Stimulated activated CD8-positive, alpha-beta memory T cell treated with anti-CD3 and anti-CD28 coated beads, Interleukin-4, amount 100 ng/mL, for 48 hours (primary cell): Measurements from ENCODE around the gene CST7.

Experiments used
- DNase-seq: peaks from one replicate; pipeline ENCODE4 v3.0.0-alpha.2; 2020

The CST7 gene

DNA sequence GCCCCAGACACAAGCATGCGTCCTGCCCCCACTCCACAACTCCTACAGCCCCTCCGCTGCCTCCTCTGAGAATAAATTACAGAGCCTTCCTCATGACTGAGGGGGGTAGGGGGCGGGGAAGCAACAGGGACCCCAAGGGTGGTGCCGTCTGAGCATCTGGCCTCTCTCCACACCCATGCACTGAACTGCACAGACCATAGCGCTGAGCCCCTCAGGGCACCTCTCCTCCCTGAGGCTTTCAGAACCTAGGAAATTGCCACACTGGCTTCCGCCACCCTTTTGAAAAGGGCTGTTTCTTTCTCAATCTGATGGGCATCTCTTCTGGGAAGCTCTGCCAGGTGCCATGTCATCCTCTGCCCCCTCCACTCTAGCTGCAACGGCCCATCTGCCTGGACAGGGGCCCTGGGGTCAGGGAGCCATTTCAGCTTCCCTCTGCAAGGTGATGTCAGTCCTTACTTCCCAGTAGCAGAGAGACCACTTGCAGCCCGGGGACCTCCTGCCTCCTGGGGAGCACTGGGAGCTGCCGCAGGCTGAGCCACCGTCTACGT is 2.5 kb downstream of the CST7 start:
- DNase-seq = no peak

DNA sequence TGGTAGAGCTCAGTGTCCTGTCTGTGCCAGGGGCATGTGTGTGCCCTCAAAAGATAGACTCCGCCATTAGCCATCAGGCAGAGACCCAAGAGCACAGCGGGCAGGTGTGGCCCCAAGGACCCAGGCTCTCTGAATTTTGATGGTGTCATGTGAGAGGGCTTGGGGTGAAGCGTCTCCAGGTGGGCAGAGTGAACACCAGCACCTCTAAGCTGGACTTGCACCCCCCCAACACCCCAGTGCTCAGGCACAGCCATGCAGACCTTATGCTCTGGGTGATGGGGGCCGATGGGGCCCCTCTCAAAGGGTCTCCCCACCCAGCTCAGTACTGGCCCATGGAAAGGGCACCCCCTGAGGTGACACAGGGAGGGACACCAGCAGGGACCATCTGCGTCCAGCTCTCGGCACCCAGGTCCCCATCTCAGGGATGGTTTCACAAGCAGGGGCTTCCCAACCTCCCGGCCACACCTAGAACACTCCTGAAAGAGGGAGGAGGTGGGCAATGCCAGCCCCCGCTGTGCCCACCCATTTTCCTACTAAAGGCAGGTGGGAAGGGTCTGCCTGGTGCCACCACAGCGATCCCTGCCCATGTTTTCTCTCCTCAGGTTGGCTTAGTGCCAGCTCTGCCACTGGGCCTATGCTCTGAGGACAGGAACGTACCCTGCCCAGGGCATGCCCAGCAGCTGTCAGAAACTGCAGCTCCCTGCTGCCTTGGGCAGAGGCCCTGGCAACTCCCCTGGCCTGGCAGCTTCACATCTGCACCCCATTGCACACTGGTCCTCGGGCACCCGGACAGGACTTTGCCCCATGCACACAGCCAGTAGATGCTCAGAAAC is 3.5 kb downstream of the CST7 start:
- DNase-seq = peak; percentile 17

DNA sequence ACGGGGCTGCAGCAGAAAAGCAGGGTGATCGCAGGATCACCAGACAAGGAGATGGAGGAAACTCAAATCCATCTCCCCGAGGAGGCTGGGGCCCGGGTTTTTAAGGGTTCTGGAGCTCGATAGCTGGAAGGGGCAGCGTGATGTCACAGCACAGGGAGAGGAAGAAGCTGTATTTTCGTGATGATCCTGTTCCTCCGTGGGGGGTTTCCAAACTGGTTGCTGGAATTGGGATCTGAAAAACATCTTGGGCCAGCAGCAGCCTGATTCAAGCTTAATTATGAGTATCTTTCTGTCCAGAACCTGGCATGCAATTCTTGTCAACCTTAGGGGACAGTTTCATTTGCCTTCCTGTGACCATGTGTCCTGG is 4.1 kb downstream of the CST7 start:
- no peak for DNase-seq

DNA sequence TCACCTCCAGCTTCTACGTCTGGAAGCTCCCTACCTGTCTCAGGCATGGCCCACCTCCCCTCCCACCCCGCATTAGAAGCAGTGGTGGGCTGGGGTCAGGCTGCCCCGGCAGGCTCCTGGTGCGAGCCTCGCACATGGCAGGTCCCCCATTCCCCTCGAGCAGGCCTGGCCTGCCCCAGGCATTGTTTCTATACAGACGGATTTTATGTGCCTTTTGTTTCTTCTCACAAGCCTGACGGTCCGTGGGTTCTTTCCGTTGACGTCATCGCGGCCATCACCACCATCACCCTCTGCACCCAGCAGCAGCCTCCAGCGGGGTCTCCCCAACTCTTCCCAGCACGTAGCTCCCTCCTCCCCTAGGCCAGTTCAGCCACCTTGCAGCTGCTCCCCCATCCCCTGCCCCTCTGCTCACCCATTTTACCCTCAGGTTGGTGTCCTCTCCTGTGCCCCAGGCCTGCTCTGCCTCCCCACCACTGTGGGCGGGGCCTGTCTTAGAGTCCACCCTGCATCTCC is 4.6 kb downstream of the CST7 start:
- DNase-seq = no peak

DNA sequence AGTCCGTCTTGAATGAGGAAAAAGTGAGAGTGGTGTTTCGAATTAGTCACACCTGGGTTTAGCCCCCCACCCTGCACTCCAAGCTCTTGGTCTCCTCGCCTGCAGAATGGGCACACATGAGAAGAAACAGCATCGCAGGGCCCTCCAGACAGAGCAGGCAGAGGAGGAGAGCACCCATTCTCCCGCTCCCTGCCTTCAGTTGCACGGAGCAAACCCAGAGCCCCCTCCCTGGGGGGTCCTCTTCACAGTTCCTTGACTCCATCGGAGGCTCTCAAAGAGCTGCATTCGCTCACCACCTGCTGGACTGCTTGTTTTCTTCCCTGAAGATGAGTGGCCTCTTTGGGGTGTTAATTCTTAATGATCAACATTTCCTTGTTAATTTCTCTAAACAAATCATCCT is 5.1 kb downstream of the CST7 start:
- DNase-seq = no peak

DNA sequence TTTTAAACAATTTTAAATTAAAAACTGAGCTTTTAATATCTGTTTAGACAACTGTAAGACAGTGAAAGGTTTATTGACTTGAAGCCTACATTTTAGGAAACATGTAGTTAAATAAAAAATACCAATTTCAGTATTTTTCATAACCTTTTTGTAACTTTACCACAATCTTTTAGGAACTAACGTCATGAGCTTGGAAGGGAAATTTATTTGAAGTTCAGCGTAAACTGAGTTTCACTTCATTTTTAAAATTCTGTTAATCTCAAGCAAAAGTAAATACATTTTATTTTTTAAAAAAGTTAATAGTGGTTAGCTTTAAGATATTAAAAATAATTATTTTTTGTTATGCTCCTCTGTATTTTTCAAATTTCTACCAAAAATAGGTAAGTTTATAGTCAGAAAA is 5.5 kb downstream of the CST7 start:
- no peak for DNase-seq

DNA sequence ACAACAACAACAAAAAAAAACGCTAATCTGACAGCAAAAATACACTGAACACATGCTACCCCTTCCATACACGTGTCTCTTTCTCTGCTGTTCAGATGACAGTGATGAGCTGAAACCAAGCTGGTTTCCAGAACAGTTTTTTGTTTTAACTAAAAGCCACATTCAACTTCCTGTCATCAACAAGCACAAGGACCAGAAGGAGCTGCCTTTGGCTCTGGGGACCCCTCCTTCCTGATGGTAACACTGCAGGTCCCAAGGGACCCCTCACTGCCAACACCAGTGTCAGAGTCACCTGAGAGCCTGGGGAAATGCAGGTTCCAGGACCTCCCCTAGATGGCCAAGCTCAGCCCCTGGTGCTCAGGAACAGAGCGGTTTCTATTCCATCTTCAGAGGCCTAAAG is 6.0 kb downstream of the CST7 start:
- DNase-seq = no peak

DNA sequence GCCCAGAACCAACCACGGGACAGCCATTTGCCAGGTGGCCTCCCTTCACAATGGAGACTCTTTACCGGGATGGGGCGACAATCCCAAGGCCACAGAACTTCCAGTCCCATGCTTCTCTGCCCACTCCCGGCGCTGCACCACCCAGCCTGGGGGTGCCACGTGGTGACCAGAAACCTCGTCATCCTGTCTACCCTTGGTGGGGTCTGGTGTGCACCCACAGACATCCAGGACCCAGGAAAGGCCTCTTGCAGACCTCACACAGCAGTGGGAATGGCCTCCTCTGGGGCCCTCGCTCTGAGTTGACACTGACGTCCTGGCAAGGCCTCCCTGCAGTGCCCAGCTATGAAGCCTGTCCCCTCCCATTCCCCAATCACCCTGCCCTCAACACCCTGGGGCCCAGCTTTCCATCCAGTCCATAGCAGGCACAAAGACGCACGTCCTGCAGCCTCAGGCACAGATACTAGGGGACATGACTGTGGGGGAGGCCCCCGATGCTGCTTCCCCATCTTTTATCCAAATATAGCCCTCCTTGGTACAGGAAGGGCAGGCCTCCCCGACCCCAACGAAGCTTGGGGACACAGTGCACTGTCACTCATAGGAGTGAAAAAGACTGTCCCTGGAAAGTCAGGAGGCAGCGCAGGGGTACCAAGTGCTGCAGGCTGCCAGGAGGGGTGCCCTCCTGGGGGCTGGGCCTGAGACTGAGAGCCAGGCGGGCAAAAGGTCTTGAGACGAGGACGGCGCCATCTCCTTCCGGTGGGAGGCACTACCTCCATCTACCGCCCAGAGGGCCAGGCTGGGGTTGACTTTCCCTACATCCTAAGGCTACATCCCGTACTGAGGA is 7.2 kb downstream of the CST7 start:
- no peak for DNase-seq

DNA sequence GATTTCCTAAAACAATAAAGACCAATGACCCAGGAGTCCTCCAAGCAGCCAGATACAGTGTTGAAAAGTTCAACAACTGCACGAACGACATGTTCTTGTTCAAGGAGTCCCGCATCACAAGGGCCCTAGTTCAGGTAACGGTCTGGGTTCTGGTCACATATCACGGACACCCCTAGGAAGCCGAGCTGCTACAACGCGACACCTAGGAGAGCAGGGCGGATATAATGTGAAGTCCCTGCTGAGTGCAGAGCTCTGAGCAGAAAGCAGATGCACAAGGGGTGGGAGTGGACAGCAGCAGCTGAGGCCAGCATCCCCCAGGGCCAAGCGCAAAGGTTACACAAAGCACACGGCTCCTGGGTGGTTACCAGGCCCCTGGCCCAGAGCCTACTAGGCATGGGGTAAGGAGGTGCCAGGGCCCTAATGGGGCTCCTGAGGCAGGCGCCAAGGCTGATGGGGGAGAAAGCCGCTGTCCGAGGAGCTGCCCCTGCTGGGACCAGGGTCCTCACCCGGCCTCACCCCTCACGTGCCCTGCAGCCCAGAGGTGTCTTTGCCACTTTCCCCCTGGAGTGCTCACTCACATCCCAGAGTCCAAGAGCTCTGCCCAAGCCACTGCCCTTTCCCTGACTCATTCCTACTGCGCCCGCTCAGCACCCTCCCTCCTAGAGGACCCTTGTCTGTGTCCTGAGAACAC is 8.4 kb downstream of the CST7 start:
- DNase-seq = peak; percentile 23

DNA sequence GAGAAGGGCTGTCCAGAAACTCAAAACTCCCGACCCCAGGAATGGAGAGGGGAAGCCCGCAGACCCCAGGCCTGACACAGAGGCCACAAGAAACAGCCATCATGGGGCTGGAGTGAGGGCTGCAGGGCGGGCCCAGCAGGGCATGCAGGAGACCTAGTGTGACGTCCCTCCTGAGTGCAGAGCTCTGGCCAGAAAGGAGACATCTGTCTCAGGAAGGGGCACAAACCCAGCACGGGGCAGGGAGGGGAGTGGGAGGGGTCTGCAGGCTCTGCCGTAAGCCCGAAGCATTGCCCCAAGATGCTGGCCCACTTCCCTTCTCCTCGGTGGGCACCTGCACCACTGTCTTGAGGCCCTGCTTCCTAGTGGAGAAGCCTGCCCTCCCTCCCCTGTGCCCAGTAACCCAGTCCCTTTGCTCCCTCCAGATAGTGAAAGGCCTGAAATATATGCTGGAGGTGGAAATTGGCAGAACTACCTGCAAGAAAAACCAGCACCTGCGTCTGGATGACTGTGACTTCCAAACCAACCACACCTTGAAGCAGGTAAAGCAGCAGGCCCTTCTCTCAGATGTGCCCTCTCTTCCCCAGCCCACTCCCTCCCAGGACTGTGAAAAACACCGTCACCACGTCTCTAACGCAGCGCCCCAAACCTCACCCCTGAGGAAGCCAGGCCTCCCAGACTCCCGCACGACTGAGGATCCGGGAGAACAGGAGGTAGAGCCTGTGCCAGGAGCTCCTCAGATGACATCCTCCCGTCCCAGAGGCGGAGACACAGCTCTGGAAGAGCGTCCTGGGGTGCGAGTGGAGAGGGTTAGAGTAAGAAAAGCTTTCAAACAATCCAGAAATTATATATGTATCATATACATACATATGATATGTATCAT is 9.7 kb downstream of the CST7 start:
- peak; percentile 19 for DNase-seq

DNA sequence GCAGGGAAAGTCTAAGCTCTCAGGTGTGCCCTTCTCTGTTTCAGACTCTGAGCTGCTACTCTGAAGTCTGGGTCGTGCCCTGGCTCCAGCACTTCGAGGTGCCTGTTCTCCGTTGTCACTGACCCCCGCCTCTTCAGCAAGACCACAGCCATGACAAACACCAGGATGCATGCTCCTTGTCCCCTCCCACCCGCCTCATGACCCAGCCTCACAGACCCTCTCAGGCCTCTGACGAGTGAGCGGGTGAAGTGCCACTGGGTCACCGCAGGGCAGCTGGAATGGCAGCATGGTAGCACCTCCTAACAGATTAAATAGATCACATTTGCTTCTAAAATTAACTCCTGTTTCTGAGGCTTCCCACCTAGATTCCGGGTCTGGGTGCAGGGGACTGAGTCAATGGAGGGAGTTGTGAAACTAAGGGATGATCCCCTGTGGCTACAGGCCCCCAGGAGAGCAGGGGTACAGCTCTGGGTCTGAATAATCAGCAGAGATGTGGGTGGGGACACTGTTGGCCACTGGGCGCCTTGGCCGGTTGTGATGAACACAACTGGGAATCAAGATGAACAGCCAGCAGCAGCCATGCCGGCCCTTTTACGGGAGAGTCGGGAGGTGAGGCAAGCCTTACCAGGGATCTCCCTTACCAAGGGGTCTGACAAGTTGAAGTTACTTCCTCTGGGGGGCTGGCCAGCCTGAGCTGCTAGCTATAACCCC is 10.7 kb downstream of the CST7 start:
- DNase-seq = no peak

DNA sequence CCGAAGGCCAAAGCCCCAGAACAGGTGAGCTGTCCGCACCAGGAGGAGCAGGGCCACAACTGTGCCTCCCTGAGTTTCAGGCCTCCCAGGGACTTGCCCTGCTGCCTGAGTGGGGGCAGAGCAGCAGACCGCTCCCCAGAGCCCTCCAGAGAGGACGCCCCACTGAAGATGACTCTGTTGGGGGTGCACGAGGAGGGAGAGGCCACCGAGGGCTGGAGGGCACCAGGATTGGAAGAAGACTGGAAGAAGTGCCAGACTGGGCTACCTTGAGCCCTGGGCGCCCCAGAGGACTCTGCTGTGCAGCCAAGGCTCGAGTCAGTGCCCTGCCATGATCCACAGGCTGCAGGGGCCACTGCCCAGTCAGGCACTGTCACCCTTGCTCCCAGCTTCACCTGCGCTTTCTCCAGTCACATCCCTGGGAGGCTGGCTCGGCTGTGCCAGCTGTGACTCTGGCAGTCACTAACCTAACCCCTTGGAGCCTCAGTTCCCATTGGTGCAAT is 11.3 kb downstream of the CST7 start:
- DNase-seq = no peak

DNA sequence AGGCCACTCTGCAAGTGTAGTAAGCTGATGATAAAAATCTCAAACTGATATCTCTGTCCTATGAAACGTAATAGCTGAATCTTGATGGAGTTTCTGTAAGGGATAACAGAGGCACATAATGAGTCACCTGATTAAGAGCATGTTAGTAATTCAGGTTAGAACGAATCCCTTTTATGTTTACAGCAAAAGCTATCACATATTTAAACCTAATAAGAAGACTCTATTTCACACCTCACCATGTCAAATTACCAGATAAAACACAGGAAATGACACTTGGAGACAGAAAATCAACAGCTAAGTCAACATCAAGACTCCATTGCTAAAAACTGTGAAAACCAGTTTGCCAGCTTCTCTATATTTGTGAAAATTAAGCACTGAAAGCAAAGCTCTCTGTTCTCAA is 11.8 kb downstream of the CST7 start:
- DNase-seq = no peak

DNA sequence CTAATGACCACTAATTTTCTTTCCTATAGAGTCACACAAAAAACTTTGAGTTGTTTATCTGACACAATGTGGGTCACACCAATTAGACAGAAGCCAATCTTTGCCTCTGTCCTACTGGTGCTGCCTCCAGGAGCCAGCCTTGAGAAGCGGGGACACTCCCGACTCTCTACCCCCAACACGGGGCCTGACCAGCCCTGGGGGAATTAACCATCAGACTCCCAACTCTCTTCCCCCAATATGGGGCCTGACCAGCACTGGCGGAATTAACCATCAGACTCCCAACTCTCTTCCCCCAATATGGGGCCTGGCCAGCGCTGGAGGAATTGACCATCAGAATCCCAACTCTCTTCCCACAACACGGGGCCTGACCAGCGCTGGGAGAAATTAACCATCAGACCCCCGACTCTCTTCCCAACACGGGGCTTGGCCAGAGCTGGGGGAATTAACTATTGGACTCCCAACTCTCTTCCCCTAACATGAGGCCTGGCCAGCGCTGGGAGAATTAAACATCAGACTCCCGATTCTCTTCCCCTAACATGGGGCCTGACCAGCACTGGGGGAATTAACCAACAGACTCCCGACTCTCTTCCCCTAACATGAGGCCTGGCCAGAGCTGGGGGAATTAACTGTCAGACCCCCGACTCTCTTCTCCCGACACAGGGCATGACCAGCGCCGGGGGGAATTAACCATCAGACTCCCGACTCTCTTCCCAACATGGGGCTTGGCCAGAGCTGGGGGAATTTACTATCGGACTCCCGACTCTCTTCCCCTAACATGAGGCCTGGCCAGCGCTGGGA is 12.5 kb downstream of the CST7 start:
- DNase-seq = no peak

DNA sequence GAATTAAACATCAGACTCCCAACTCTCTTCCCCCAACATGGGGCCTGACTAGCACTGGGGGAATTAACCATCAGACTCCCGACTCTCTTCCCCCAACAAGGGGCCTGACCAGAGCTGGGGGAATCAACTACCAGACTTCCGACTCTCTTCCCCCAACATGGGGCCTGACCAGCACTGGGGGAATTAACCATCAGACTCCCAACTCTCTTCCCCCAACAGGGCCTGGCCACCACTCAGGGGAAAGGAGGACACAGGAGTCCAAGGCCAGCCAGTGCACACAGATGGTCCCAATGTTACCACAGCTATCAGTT is 13.1 kb downstream of the CST7 start:
- DNase-seq = no peak

DNA sequence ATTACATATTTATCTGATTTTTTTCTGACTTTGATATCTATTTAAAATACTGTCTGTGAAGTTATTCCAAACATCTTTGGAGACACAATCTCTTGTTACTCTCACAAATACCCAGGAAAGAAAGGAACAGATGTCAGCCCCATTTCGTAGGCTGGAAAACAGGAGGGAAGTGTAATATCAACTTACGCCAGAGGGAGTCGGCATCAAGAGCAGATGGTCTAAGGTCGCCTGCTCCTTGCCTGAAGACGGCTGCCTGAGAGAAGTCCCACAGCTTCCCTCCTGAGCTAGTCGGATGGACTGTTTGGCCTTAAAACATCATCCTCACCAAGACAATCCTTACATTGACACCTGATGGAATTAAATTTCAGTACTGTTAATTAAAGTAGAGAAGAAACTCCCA is 13.4 kb downstream of the CST7 start:
- DNase-seq = no peak

DNA sequence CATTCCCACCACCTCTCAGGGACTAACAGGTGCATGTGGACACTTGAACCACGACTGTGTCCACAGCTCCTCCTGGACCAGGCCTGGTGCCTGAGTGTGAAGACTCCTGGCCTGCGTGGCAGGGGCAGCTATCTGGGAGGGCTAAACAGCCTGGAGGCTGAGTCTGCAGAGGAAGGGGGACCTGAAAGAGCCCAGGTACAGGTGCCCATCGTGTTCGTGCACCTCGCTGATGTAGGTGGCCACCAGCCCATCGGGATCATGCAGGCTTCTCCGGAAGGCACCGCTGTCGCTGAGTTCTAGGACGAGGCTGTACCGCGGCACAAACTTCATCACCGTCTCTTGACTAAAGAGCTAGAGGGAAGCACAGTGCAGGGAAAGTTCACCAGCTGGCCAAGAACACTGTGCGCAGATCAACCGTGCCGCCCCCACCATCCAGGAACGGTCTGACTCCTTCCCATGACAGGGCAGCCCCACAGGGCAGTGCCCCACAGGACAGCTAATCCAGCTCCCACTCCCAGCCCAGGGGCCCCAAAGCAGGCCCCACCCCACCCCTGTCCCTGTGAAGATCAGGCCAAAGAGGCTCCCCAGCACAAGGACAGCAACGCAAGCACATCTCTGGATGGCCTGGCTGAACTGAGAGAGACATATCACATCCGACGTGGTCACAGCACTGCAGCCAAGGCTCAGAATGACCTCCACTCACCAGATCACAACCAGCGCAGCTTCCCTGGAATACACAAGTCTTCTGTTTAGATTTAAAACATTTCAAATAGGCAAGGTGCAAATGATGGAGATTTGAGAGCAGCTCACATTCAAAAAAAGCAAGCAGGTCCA is 14.8 kb downstream of the CST7 start:
- no peak for DNase-seq

DNA sequence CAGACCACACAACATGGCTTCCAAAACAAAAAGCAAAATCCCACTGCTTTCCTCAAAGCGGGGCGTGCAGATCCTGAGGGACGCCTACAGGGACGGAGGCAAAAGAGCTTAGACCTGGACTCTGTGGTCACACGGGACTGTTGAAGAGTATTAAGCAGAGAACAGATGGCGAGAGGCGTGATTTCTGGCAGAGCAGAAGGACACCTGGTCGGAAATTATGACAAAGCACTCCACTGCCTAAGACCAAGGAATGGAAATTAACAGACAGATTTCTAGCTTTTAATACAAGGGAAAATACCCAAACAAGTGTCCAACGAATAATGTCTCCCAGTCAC is 15.4 kb downstream of the CST7 start:
- DNase-seq = no peak

DNA sequence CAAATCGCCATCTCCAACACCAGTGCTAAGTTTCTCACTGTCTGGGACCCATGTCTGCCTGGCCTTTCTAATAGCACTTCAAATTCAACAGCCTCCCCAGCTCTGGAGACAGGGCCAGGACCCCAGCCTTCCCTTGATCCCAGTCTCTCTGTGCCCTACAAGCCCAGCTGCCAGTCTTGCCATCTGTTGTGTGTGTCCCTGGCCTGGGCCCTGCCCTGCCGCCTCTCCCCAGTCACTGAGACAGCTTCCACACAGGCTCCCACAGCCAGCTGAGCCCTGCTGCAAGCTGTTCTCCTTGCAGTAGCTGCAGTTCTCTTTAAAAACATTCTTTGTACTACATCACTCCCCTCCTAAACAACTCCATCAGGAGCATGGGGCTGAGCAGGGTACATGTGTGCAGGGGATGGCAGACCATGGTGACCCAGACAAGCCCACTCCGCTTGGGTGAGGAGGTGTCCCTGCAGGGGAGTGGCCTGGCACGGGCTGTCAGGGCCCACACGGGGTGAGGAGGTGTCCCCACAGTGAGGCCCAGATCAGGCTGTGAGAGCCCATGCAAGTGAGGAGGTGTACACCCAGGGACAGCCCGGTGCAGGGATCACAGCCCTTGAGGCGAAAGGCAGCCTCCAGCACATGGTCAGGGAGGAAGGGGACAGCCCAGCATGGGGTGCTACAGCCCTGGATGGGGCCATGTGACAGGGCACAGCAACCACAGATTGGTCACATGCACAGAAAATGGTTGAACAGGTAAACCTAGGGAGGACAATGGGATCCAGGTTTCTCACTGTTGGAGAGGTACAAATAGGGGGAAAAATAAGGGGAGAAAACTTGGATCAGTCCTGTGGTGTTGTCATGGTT is 16.2 kb downstream of the CST7 start:
- no peak for DNase-seq
